ENCODE results near the gene SCMH1. TPM values are rescaled to one million over a fixed set of nuclear protein-coding genes. Genes with fewer than 3 reads are reported as not detected.

The SCMH1 gene
- total RNA-seq, 4 donors from 2014 or later, result 30.6 to 72.9 (median 36.3) TPM

GRCh38 chr1:41037116-41037903, 204.8 kb downstream of the SCMH1 start:
- H3K4me3 ChIP-seq, result no peak overlapping the region
- H3K27ac ChIP-seq, result no peak overlapping the region
- H3K36me3 ChIP-seq, result peaks cover 0 to 94% (median 10%) of the 10 kb centered on the region in 3 donors
- TF ChIP-seq CTCF (IDR thresholded peaks at IDR 0.05) (no peak), EP300 (IDR thresholded peaks at IDR 0.05) (no peak), POLR2A (IDR thresholded peaks at IDR 0.05) (no peak)
- no peaks in the 10 kb centered on the region for H3K4me1 ChIP-seq
- DNase-seq (ENCODE audit: low spot score in 2 of 2), result no peak
- no peaks in the 10 kb centered on the region for H3K27me3 ChIP-seq
- WGBS, 2 donors, result 95 to 96% methylated on average over 3 of the region's 3 CpGs
- no peaks in the 10 kb centered on the region for H3K9me3 ChIP-seq

DNA sequence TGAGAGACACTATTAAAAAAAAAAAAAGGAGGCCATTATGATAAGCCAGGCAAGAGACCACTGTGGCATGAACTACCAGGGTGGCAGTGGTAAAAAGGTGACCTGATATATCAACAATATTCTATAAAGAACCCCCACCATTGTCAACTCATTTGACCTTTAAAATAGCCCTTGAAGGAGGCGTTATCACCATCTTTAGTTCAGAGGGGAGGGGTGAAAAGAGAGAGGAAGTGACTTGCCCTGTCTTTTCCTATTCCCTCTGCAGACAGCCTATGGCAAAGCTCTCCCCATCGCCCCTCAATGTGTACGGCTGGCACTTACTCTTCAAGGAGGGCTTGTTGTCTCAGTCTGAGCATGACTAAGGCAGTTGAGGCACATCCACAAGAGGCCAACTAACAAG, 208.8 kb downstream of the SCMH1 start:
- no peaks in the 10 kb centered on the region for H3K4me1 ChIP-seq
- H3K36me3 ChIP-seq, result peaks cover 2 to 97% (median 13%) of the 10 kb centered on the region in 3 donors
- 85 to 88% methylated on average over 3 of the region's 3 CpGs for WGBS, 2 donors
- H3K27ac ChIP-seq, result no peak overlapping the region
- no peak overlapping the region for H3K4me3 ChIP-seq
- TF ChIP-seq CTCF (IDR thresholded peaks at IDR 0.05) (no peak), POLR2A (IDR thresholded peaks at IDR 0.05) (no peak), EP300 (IDR thresholded peaks at IDR 0.05) (no peak)
- no peaks in the 10 kb centered on the region for H3K27me3 ChIP-seq
- H3K9me3 ChIP-seq, result no peaks in the 10 kb centered on the region
- DNase-seq (ENCODE audit: low spot score in 2 of 2), result no peak

DNA sequence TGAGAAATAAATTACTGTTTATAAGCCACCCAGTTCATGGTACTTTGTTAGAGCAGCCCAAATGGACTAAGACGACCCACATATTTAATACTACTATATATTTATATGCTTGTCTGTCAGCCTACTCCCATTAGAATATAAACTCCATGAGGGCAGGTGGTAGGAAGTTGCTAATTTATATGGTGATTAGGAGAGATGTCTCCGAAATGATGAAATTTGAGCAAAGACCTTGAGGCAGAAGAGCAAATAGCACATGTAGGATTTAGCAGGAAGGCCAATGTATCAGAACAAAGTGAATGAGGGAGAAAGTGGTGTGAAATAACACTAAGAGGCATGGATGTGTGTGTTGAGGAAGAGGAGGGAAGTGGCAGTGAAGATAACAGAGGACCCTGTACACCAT, 210.0 kb downstream of the SCMH1 start:
- 96% methylated on average over 2 of the region's 2 CpGs for WGBS, 2 donors

DNA sequence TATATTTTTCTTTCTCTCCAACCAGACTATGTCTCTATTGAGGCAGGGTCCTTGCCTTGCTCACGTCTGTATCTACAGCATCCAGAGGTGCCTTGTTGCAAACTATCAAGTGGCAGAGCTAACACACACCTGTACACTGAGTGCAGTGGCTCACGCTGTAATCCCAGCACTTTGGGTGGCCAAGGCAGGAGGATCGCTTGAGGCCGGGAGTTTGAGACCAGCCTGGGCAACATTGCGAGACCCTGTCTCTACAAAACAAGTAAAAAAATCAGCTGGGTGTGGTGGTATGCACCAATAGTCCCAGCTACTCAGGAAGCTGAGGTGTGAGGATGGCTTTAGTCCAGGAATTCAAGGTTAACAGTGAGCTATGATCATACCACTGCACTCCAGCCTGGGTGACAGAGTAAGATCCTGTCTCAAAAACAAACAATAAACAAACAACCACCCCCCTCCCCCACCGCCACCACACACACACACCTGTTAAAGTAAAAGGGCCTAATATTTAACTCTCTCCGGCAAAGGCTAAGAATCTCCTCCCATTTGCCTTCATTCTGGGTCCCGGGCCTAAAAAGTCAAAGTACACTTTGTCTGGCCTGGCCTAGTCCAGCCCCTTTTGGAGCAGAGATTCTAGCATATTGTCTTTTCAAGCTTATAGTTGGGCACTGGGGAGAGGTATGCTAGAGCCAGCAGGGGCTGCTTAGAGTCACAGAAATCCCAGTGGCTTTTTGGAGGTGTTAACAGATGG, 211.1 kb downstream of the SCMH1 start:
- Histone ChIP-seq H3K9me3 (no peaks in the 10 kb centered on the region), H3K4me1 (no peaks in the 10 kb centered on the region), H3K27ac (no peak overlapping the region), H3K36me3 (peaks cover 2 to 100% (median 11%) of the 10 kb centered on the region in 3 donors), H3K27me3 (no peaks in the 10 kb centered on the region), H3K4me3 (no peak overlapping the region)
- TF ChIP-seq CTCF (IDR thresholded peaks at IDR 0.05) (no peak), POLR2A (IDR thresholded peaks at IDR 0.05) (no peak), EP300 (IDR thresholded peaks at IDR 0.05) (no peak)
- DNase-seq (ENCODE audit: low spot score in 2 of 2), result no peak
- WGBS, 2 donors, result 90 to 91% methylated on average over 8 of the region's 8 CpGs

More for the DNA sequence above, 210.0 kb downstream of the SCMH1 start:
- H3K36me3 ChIP-seq, result peaks cover 2 to 100% (median 19%) of the 10 kb centered on the region in 3 donors
- TF ChIP-seq EP300 (IDR thresholded peaks at IDR 0.05), result no peak
- no peak for TF ChIP-seq POLR2A (IDR thresholded peaks at IDR 0.05)
- no peak for TF ChIP-seq CTCF (IDR thresholded peaks at IDR 0.05)
- no peaks in the 10 kb centered on the region for H3K4me1 ChIP-seq
- no peak overlapping the region for H3K27ac ChIP-seq
- no peak overlapping the region for H3K4me3 ChIP-seq
- DNase-seq (ENCODE audit: low spot score in 2 of 2), result no peak
- no peaks in the 10 kb centered on the region for H3K27me3 ChIP-seq
- no peaks in the 10 kb centered on the region for H3K9me3 ChIP-seq

Measured in tibial nerve (tissue), 4 donors.